Head of caudate nucleus (tissue), 42 donors: ENCODE results near the gene LRP5.
"Not testable (repeated sequence)": the region's sequence is repeated elsewhere in the genome, so short reads cannot be mapped to it uniquely, and the experiment has no call there.

Source experiments
- DNase-seq, 42 donors: peaks; one replicate each; pipeline versions ENCODE4 v3.0.0 to v3.0.0-alpha.2; 2020 to 2021; ENCODE audit warnings: mixed read lengths in 7 of 42
- intact Hi-C: fragments of 100-400 bp; cut with DNase I; formaldehyde crosslinking; loops from one replicate; pipeline ENCODE4 v1.15.0; 2022

LRP5 gene

GRCh38 chr11:68457216-68457897 lies 145.0 kb downstream of the LRP5 start:
- DNase-seq: peak in 3 of 42 donors; percentile 1 to 30 (median 27)
- intact Hi-C loops: loop anchor here (5.0 kb wide), 1 partner anchor 245 kb away; the partner anchor contains the start of gene KMT5B

DNA sequence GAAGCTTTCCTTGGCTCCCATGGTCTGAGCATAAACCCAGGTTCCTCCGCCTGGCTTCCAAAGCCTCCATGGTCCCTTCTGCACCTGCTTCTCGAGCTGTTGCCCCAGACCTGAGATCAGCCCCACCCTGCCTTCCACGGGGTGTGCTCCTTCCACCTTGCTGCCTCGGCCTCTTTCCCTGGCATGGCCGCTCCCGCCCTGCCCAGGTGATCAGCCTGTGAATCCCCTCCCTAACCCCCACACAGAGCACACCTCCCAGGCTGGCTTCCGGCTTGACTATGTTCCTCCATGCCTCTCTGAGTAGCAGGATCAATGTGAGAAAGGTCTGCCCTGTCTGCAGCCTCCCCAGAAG lies 145.5 kb downstream of the LRP5 start:
- DNase-seq: peak in 4 of 42 donors; percentile 5 to 26 (median 12)
- intact Hi-C loops: loop anchor here (5.0 kb wide), 1 partner anchor 246 kb away; the partner anchor contains the start of gene KMT5B

GRCh38 chr11:68458340-68458739 lies 145.9 kb downstream of the LRP5 start:
- peak in 3 of 42 donors; percentile 2 to 25 (median 8) for DNase-seq
- intact Hi-C loops: loop anchor here (5.0 kb wide), 1 partner anchor 246 kb away; the partner anchor contains the start of gene KMT5B

DNA sequence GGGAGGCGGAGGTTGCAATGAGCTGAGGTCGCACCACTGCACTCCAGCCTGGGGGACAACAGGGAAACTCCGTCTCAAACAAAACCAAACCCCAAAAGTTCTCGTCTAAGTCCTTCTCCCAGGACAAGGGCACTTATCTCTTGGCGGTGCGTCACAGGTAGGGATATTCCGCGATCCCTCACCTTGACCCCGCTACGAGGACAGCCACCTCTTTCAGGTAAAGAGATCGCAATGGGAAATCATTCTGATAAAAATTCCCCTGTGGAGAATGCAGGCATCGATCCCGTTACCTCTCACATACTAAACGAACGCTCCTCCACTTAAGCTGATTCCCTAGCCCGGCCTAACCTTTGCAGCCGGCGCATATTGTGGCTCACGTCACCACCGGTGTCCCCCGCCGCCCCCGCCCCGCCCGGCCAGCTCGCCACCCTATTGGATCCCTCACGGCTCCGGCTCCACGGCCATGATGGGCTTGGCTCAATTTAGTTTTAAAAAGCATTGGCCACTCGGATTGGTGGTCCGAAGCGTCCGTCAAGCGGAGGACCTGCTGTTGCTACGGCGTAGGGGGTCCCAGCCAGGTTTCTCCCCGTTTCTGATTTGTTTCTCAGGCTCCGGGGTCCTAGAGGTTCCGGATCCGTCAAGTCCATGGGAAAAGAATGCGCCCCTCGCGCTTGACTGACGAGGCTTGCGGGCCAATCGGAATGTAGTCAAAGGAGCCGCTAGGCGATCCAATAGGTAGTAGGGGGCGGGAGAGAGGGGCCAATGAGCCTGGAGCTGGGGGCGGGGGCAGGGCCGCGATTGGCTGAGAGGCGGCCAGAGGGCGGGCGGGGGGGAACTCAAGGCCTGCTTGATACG lies 147.7 kb downstream of the LRP5 start:
- intact Hi-C loops: loop anchor here (5.0 kb wide), 1 partner anchor 248 kb away; the partner anchor contains the start of gene KMT5B
- peak; percentile 93 to 99 (median 98) for DNase-seq

- DNase-seq: no peak
- intact Hi-C loops: no loop called here
Observed at GRCh38 chr11:68460741-68461574, 148.6 kb downstream of the LRP5 start, which contains the start of gene PPP6R3. Gene PPP6R3, plus strand, starts transcription at chr11:68460752. Its CDS starts 76,913 bp downstream, at chr11:68537665.

DNA sequence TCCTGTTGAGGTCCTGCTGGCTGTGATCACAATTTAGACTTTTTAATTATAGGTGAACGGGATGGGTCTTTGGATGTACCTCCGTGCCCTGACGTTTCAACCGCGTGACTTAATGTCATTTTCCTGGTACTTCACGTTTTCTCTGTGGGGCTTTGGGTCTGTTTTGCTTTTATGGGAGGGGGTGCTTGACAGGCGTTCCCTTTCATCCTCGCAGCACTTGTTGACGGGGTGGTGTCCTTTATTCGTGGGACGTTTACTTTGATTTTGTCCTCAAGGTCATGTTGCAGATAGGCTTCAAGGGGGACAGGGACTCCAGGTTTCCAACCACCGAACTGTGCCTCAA lies 149.2 kb downstream of the LRP5 start:
- DNase-seq: peak in 1 of 42 donors; percentile 20
- intact Hi-C loops: no loop called here

- intact Hi-C loops: no loop called here
- peak in 1 of 42 donors; percentile 29 for DNase-seq
Observed at GRCh38 chr11:68463714-68464113, 151.3 kb downstream of the LRP5 start.

GRCh38 chr11:68467201-68467834 lies 154.9 kb downstream of the LRP5 start:
- intact Hi-C loops: no loop called here
- DNase-seq: no peak

GRCh38 chr11:68468217-68468828 lies 155.9 kb downstream of the LRP5 start:
- no peak for DNase-seq
- intact Hi-C loops: no loop called here

DNA sequence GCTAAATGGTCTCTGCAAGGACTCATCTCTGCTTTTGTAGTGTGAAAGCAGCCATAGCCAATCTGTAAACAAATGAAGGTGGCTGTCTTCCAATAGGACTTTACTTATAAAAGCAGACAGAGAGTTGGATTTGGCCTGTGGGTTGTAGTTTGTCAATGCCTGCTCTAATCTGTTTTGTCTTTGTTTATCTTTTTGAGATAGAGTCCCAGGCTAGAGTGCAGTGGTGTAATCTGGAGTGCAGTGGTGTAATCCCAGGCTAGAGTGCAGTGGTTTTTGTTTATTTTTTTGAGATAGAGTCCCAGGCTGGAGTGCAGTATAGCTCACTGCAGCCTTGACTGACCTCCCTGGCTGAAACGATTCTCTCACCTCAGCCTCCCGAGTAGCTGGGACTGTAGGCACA lies 156.7 kb downstream of the LRP5 start:
- intact Hi-C loops: no loop called here
- DNase-seq: no peak

- intact Hi-C loops: no loop called here
Observed at GRCh38 chr11:68469642-68470041, 157.3 kb downstream of the LRP5 start.

GRCh38 chr11:68470304-68470811 lies 158.0 kb downstream of the LRP5 start:
- intact Hi-C loops: no loop called here
- DNase-seq: peak in 26 of 42 donors; percentile 21 to 74 (median 43)

More at GRCh38 chr11:68469642-68470041, 157.3 kb downstream of the LRP5 start:
- DNase-seq: no peak

GRCh38 chr11:68471360-68472340 lies 159.3 kb downstream of the LRP5 start:
- peak in 2 of 42 donors; percentile 31 to 38 for DNase-seq
- intact Hi-C loops: no loop called here

- intact Hi-C loops: no loop called here
- no peak for DNase-seq
Observed at GRCh38 chr11:68472778-68473177, 160.4 kb downstream of the LRP5 start.

DNA sequence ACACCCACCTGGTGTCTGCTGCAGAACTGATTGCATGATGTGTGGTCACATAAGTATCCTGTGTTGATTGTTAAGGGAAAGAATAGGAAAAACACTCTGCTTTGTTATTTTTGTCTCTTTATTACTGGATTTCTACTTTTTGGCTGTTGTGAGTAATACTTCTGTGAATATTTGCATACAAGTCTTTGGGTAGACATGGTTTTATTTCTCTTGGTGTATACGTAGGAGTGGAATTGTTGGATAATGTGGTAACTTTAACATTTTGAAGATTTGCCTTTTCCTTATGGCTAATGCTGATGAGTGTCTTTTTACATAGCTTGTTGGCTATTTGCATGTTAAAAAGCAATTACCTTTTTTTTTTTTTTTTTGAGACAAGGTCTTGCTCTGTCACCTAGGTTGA lies 161.3 kb downstream of the LRP5 start:
- intact Hi-C loops: no loop called here

GRCh38 chr11:68475626-68476025 lies 163.2 kb downstream of the LRP5 start:
- DNase-seq, intact Hi-C loops: not testable (repeated sequence)

More for the DNA sequence above, 161.3 kb downstream of the LRP5 start:
- no peak for DNase-seq

DNA sequence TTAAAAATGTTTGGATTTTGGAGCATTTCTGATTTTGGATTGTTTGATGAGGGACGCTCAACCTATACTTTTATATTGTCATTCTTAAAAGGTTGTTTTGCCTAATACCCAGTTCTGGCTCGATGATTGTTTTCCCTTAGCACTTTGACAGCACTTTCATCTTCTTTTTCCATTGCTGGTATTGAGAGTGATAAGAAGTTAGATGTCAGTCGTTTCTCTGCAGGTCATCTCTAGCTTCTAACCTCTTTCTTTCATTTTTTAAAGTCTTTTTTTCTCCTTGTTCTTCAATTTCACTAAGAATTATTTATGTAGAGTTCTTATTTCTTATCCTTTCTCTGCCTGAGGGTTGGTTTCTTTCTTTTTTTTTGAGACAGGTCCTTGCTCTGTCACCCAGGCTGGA lies 167.0 kb downstream of the LRP5 start:
- intact Hi-C loops: no loop called here

More for the DNA sequence above, 167.0 kb downstream of the LRP5 start:
- no peak for DNase-seq
